Hepatocyte (in vitro differentiated cells): ENCODE data around the gene TMED10. TPM values are rescaled to one million over a fixed set of nuclear protein-coding genes. Genes with fewer than 3 reads are reported as not detected.

Experiments
- DNase-seq: peaks from one replicate; pipeline ENCODE4 v3.0.0-alpha.2; 2016; ENCODE audit warnings: low spot score
- H2AFZ ChIP-seq: fragments of 200-600 bp; sonication (generic); 2 replicates; pipeline ENCODE4 v1.6.0; 2016; ENCODE audit warnings: antibody characterized with exemption, mild to moderate bottlenecking
- H3K27ac ChIP-seq: fragments of 200-600 bp; sonication (generic); 2 replicates; pipeline ENCODE4 v1.5.1; 2016; ENCODE audit warnings: mild to moderate bottlenecking
- H3K27me3 ChIP-seq: fragments of 200-600 bp; sonication (generic); 2 replicates; pipeline ENCODE4 v1.6.1; 2016
- H3K36me3 ChIP-seq: fragments of 200-600 bp; sonication (generic); replicated peaks from 2 replicates; pipeline ENCODE4 v1.5.1; 2016; ENCODE audit warnings: low read depth; ENCODE audit not compliant: insufficient read depth
- H3K4me1 ChIP-seq: fragments of 200-600 bp; sonication (generic); 2 replicates; pipeline ENCODE4 v1.5.1; 2016; ENCODE audit warnings: mild to moderate bottlenecking, moderate library complexity; ENCODE audit not compliant: insufficient read depth
- H3K4me2 ChIP-seq: fragments of 200-600 bp; sonication (generic); 2 replicates; pipeline ENCODE4 v1.6.0; 2016
- H3K4me3 ChIP-seq: fragments of 200-600 bp; sonication (generic); 2 replicates; pipeline ENCODE4 v1.5.1; 2016; ENCODE audit warnings: mild to moderate bottlenecking
- H3K79me2 ChIP-seq: fragments of 200-600 bp; sonication (generic); 2 replicates; pipeline ENCODE4 v1.6.0; 2017; ENCODE audit warnings: mild to moderate bottlenecking
- H3K9me2 ChIP-seq: fragments of 200-600 bp; sonication (generic); replicated peaks from 2 replicates; pipeline ENCODE4 v1.6.0; 2017; ENCODE audit warnings: mild to moderate bottlenecking; ENCODE audit not compliant: insufficient read depth
- H3K9me3 ChIP-seq: fragments of 200-600 bp; sonication (generic); 2 replicates; pipeline ENCODE4 v1.5.1; 2016; ENCODE audit warnings: low read depth, mild to moderate bottlenecking
- H4K20me1 ChIP-seq: fragments of 200-600 bp; sonication (generic); 2 replicates; pipeline ENCODE4 v1.6.0; 2016; ENCODE audit warnings: mild to moderate bottlenecking; ENCODE audit not compliant: insufficient read depth, poor library complexity, severe bottlenecking
- EZH2 ChIP-seq: fragments of 200-600 bp; sonication (generic); IDR thresholded peaks from 2 replicates; pipeline ENCODE4 v1.6.1; 2016; ENCODE audit warnings: antibody characterized with exemption, mild to moderate bottlenecking, borderline replicate concordance
- EZH2phosphoT487 ChIP-seq: fragments of 200-600 bp; sonication (generic); IDR thresholded peaks from one replicate; pipeline ENCODE4 v1.6.1; 2018; ENCODE audit warnings: antibody characterized with exemption, mild to moderate bottlenecking, low read depth, moderate library complexity; ENCODE audit not compliant: unreplicated experiment, severe bottlenecking
- WGBS: methylation state at CpG from one replicate; pipeline ENCODE4 v1.1.6; 2016; ENCODE audit warnings: low lambda C conversion rate; ENCODE audit errors: missing lambda C conversion rate; 5-methylcytosine and 5-hydroxymethylcytosine counted together
- polyA plus RNA-seq: library from polyadenylated mRNA; unstranded; fragments of >200 nt; fragmentation: Nextera tagmentation; extraction: Ambion mirVana; gene quantifications from 2 replicates; pipeline ENCODE4 v1.2.1, GENCODE V29; 2016
- total RNA-seq: library from RNA; depleted of rRNA; stranded (reverse); fragments of >200 nt; gene quantifications from 2 replicates; pipeline ENCODE4 v1.2.3, GENCODE V29; 2014
- TF ChIP-seq, protein P1 (sequence below): fragments of 200-600 bp; sonication (generic); IDR thresholded peaks from 2 replicates; pipeline ENCODE4 v1.5.1; 2016; ENCODE audit warnings: antibody characterized with exemption, mild to moderate bottlenecking; ENCODE audit not compliant: poor library complexity

The TMED10 gene
- total and polyA plus RNA-seq, 2 experiments from 2014 or later, result 375 to 390 TPM

DNA sequence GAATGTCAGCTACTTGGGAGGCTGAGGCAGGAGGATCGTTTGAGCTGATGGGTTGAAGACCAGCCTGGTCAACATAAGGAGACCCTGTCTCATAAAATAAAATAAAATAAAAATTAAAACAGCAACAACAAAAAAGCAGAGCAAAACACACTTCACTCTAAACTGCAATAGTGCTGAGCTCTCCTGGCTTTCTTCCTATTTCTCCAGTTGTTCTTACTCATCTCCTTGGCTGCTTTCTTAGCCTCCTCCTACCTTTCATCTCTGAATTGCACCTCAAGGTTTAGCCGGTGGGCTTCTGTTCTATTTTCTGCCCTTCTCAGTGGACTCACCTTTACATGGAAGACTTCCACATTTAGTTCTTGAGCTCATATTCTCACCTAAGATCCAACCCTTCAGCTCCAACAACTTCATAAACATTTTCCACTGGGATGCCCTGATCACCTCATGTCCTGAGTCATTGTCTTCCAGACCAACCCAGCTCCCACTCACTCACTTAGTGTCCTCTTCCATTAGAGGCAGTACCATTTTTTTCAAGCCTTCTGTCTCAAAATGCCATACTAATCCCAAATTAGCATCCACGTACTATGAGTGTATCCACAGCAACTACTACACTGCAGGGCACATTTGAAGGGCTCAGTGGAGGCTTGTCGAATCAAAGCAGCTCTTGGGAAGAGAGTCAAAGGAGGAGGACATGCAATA is 41.2 kb upstream of the TMED10 start:
- H3K27me3 ChIP-seq, result no peaks in the 10 kb centered on the region
- H4K20me1 ChIP-seq, result no peaks in the 10 kb centered on the region
- no peak overlapping the region for H2AFZ ChIP-seq
- WGBS, result 89% methylated on average over 4 of the region's 4 CpGs
- no peaks in the 10 kb centered on the region for H3K36me3 ChIP-seq
- TF ChIP-seq EZH2phosphoT487 (no peak), EZH2 (no peak)
- TF ChIP-seq, protein P1, sequence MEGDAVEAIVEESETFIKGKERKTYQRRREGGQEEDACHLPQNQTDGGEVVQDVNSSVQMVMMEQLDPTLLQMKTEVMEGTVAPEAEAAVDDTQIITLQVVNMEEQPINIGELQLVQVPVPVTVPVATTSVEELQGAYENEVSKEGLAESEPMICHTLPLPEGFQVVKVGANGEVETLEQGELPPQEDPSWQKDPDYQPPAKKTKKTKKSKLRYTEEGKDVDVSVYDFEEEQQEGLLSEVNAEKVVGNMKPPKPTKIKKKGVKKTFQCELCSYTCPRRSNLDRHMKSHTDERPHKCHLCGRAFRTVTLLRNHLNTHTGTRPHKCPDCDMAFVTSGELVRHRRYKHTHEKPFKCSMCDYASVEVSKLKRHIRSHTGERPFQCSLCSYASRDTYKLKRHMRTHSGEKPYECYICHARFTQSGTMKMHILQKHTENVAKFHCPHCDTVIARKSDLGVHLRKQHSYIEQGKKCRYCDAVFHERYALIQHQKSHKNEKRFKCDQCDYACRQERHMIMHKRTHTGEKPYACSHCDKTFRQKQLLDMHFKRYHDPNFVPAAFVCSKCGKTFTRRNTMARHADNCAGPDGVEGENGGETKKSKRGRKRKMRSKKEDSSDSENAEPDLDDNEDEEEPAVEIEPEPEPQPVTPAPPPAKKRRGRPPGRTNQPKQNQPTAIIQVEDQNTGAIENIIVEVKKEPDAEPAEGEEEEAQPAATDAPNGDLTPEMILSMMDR, result no peak
- H3K4me1 ChIP-seq, result no peaks in the 10 kb centered on the region
- H3K9me3 ChIP-seq, result no peaks in the 10 kb centered on the region
- H3K4me2 ChIP-seq, result no peak overlapping the region
- no peak overlapping the region for H3K27ac ChIP-seq
- DNase-seq, result no peak
- H3K4me3 ChIP-seq, result no peak overlapping the region
- no peaks in the 10 kb centered on the region for H3K9me2 ChIP-seq
- no peaks in the 10 kb centered on the region for H3K79me2 ChIP-seq

DNA sequence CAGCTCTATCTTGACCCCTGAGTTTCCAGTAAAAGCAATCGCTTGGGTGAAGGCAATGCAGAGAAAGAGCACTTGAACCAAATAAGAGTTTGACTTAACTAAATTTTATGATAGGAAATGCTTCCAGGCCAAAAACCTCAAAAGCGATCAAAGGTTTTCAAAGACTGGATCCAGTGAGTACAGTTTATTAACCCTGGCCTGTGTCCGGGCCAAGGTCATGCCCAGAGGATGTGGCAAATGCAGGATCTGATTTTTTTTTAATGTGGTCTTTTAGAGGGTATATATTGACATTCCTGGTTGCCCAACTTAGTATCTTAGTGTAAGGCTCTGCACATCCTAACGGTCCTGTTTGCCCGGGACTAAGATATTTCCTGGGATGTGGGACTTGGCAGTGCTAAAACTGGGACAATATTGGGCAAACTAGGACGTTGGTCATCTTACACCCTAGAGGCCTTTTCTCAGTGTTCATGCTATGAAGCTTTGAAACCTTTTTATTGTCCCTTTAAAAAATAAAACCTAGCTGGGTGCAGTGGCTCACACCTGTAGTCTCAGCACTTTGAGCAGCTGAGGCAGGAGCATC is 40.1 kb upstream of the TMED10 start:
- no peak for DNase-seq
- Histone ChIP-seq H3K4me3 (no peak overlapping the region), H4K20me1 (no peaks in the 10 kb centered on the region), H3K4me2 (no peak overlapping the region), H3K36me3 (no peaks in the 10 kb centered on the region), H3K27me3 (no peaks in the 10 kb centered on the region), H3K9me2 (no peaks in the 10 kb centered on the region), H3K9me3 (no peaks in the 10 kb centered on the region), H2AFZ (no peak overlapping the region), H3K79me2 (no peaks in the 10 kb centered on the region), H3K4me1 (no peaks in the 10 kb centered on the region), H3K27ac (no peak overlapping the region)
- TF ChIP-seq EZH2 (no peak), EZH2phosphoT487 (no peak)
- TF ChIP-seq, protein P1, result no peak
- WGBS, result 94% methylated on average over 6 of the region's 6 CpGs

DNA sequence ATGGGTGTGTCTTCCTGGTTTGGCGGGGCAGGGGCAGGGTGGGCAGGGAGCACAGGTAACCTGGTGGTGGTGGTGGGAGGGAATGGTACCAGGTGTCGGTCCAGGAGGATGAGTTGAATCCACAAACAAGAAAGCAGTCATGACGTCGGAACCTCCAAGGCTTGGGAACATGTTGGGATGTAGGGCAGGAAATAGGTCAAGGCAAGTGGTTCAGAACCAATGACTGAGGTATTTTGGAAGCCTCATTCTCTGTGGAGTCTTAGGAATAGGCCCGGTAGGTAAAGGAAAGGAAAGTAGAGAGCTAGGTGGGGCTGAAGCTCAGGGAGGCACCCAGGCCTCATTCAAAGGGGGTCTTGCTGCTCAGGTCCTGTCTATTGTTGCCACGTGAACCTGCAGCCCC is 39.1 kb upstream of the TMED10 start:
- Histone ChIP-seq H3K4me1 (no peaks in the 10 kb centered on the region), H3K27me3 (no peaks in the 10 kb centered on the region), H3K27ac (no peak overlapping the region), H3K79me2 (no peaks in the 10 kb centered on the region), H3K4me2 (no peak overlapping the region), H3K4me3 (no peak overlapping the region), H4K20me1 (no peaks in the 10 kb centered on the region), H3K9me2 (no peaks in the 10 kb centered on the region), H2AFZ (no peak overlapping the region), H3K9me3 (no peaks in the 10 kb centered on the region), H3K36me3 (no peaks in the 10 kb centered on the region)
- no peak for TF ChIP-seq EZH2phosphoT487
- WGBS, result 96% methylated on average over 6 of the region's 6 CpGs
- no peak for DNase-seq

DNA sequence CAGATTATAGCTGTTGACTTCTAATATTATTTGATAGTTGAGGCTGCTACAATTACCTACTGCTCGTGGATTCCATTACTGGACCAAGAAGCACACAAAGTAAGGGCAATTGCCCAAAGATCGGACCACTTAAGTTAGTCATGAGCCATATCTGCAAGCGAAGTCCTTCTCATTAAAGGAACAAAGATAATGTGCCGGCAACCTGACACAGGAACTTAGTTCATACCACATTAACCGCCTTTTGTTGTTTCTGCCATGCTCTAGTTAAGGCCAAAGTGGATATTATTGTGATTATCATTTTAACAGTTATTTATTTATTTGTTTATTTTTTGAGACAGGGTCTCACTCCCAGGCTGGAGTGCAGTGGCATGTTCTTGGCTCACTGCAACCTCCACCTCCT is 38.1 kb upstream of the TMED10 start:
- H3K79me2 ChIP-seq, result no peaks in the 10 kb centered on the region
- WGBS, result 95% methylated on average over 5 of the region's 5 CpGs
- H2AFZ ChIP-seq, result no peak overlapping the region
- H3K4me2 ChIP-seq, result no peak overlapping the region
- no peak for DNase-seq
- TF ChIP-seq EZH2 (no peak), EZH2phosphoT487 (no peak)
- TF ChIP-seq, protein P1, result no peak
- no peaks in the 10 kb centered on the region for H4K20me1 ChIP-seq
- H3K27ac ChIP-seq, result no peak overlapping the region
- H3K9me3 ChIP-seq, result no peaks in the 10 kb centered on the region
- H3K4me1 ChIP-seq, result no peaks in the 10 kb centered on the region
- H3K27me3 ChIP-seq, result no peaks in the 10 kb centered on the region
- H3K36me3 ChIP-seq, result no peaks in the 10 kb centered on the region
- no peak overlapping the region for H3K4me3 ChIP-seq
- no peaks in the 10 kb centered on the region for H3K9me2 ChIP-seq
